NCI-H524 treated with DMSO at 0.1 percent for 48 hours (cell line): ENCODE data around the gene CABP7.
A peak's percentile ranks its signal among the peaks of the same experiment; 100 is the strongest.

ENCODE experiments used
- DNase-seq: peaks from one replicate; lab custom pipeline; 2025; lab: John Stamatoyannopoulos, UW

The CABP7 gene

GRCh38 chr22:29722587-29722986 is 2.8 kb downstream of the CABP7 start:
- DNase-seq, result no peak

- DNase-seq, result no peak
Measured at GRCh38 chr22:29723766-29724165, 4.0 kb downstream of the CABP7 start.

GRCh38 chr22:29724843-29725242 is 5.0 kb downstream of the CABP7 start:
- no peak for DNase-seq

GRCh38 chr22:29726106-29726505 is 6.3 kb downstream of the CABP7 start:
- DNase-seq, result no peak

- DNase-seq, result peak; percentile 19
Measured at GRCh38 chr22:29726512-29727130, 6.8 kb downstream of the CABP7 start.

- DNase-seq, result peak; percentile 21
Measured at GRCh38 chr22:29727131-29727523, 7.3 kb downstream of the CABP7 start.

- DNase-seq, result no peak
Measured at GRCh38 chr22:29729161-29729560, 9.4 kb downstream of the CABP7 start.

- DNase-seq, result no peak
Measured at GRCh38 chr22:29731058-29731850, 11.5 kb downstream of the CABP7 start.

GRCh38 chr22:29732883-29733282 is 13.1 kb downstream of the CABP7 start:
- no peak for DNase-seq

GRCh38 chr22:29733362-29734201 is 13.8 kb downstream of the CABP7 start:
- DNase-seq, result peak; percentile 29

GRCh38 chr22:29734406-29734805 is 14.6 kb downstream of the CABP7 start:
- no peak for DNase-seq

- DNase-seq, result no peak
Measured at GRCh38 chr22:29734838-29735237, 15.0 kb downstream of the CABP7 start.

GRCh38 chr22:29735416-29735815 is 15.6 kb downstream of the CABP7 start:
- DNase-seq, result no peak

- DNase-seq, result no peak
Measured at GRCh38 chr22:29737251-29738117, 17.7 kb downstream of the CABP7 start.

- DNase-seq, result no peak
Measured at GRCh38 chr22:29738118-29738815, 18.5 kb downstream of the CABP7 start.

- no peak for DNase-seq
Measured at GRCh38 chr22:29739346-29739875, 19.6 kb downstream of the CABP7 start.

- no peak for DNase-seq
Measured at GRCh38 chr22:29740216-29740615, 20.4 kb downstream of the CABP7 start.

GRCh38 chr22:29741926-29742325 is 22.1 kb downstream of the CABP7 start:
- no peak for DNase-seq

- DNase-seq, result no peak
Measured at GRCh38 chr22:29742326-29742725, 22.5 kb downstream of the CABP7 start.

GRCh38 chr22:29744902-29745301 is 25.1 kb downstream of the CABP7 start:
- DNase-seq, result peak; percentile 92

GRCh38 chr22:29747832-29748231 is 28.0 kb downstream of the CABP7 start:
- DNase-seq, result no peak
